MM.1S (cell line): ENCODE measurements around the gene IMPA2.
"Not testable (repeated sequence)": the region's sequence is repeated elsewhere in the genome, so short reads cannot be mapped to it uniquely, and the experiment has no call there.

ENCODE experiments used
- CTCF ChIP-seq: fragments of 300-600 bp; sonication (generic); IDR thresholded peaks from 2 replicates; pipeline ENCODE4 v1.5.1; 2016; ENCODE audit warnings: antibody characterized with exemption, low read length, mixed read lengths
- EZH2 ChIP-seq: fragments of 300-600 bp; sonication (generic); optimal IDR thresholded peaks from 2 replicates; pipeline ENCODE3; 2017; ENCODE audit warnings: low read depth, mild to moderate bottlenecking, antibody characterized with exemption, low read length, mixed read lengths
- EZH2phosphoT487 ChIP-seq: fragments of 300-600 bp; sonication (generic); IDR thresholded peaks from 2 replicates; pipeline ENCODE4 v1.6.1; 2018; ENCODE audit warnings: antibody characterized with exemption, low read length

DNA sequence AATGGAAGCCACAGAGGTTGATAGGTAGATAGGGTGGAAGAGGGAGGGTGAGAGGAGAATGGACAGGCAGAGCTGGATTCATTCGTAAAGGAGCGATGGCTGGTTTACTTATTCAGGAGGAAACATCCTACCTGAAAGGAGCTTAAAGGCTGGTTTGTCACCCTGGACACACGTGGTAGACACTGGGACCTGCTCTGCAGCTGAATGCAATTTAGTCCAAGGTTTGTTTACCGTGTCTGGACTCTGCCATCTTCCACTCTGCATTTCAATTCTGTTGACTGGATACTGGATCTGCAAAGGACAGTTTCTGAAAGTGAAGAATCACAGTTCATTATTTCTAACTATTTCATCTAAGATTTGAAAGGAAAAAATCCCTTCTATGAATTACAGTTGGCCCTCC, 96.7 kb downstream of the IMPA2 start:
- TF ChIP-seq CTCF, EZH2, EZH2phosphoT487: not testable (repeated sequence)
